Natural killer cell treated with Interleukin-12 subunit alpha and Interleukin-12 subunit beta and Interleukin-15 and Interleukin-18, amount 100 ng/mL, for 72 hours (primary cell): ENCODE results near the gene KIR3DL1. TPM values are rescaled to one million over a fixed set of nuclear protein-coding genes. Genes with fewer than 3 reads are reported as not detected.
"Not testable (repeated sequence)": the region's sequence is repeated elsewhere in the genome, so short reads cannot be mapped to it uniquely, and the experiment has no call there.

ENCODE experiments used
- ATAC-seq, 2 donors: fragments of 150-1000 bp; cut with Tn5 transposase in 1 of 2; sonication (Bioruptor Pico), chemical (Tn5 transposase) in 1 of 2; 2 replicates each; pipeline ENCODE4 v1.10.0; 2021
- DNase-seq: peaks from one replicate; pipeline ENCODE4 v3.0.0; 2022; ENCODE audit warnings: low spot score
- H3K27ac Mint-ChIP-seq, 2 donors: 1 replicate in 1 of 2; 2 replicates in 1 of 2; pipeline ENCODE4 v1.8.0; 2022; ENCODE audit warnings: mixed read lengths in 2 of 2, mild to moderate bottlenecking in 1 of 2, moderate library complexity in 1 of 2
- H3K27me3 Mint-ChIP-seq, 2 donors: 1 replicate in 1 of 2; 2 replicates in 1 of 2; pipeline ENCODE4 v1.8.0; 2022; ENCODE audit warnings: mixed read lengths in 2 of 2
- H3K36me3 Mint-ChIP-seq: one replicate; pipeline ENCODE4 v1.8.0; 2022; ENCODE audit warnings: mixed read lengths
- H3K4me1 Mint-ChIP-seq, 2 donors: 1 replicate in 1 of 2; 2 replicates in 1 of 2; pipeline ENCODE4 v1.8.0; 2022; ENCODE audit warnings: low read depth in 2 of 2, mixed read lengths in 2 of 2, mild to moderate bottlenecking in 1 of 2
- H3K4me3 Mint-ChIP-seq: one replicate; pipeline ENCODE4 v1.8.0; 2022; ENCODE audit warnings: mixed read lengths
- H3K9me3 Mint-ChIP-seq: 2 replicates; pipeline ENCODE4 v1.8.0; 2022; ENCODE audit warnings: mixed read lengths
- total RNA-seq, 2 donors: library from RNA; stranded (reverse); gene quantifications; one replicate each; pipeline ENCODE4 v1.2.3, GENCODE V29; 2022

KIR3DL1 gene
- total RNA-seq, 2 donors from 2014 or later = 27.4 to 31.2 TPM

DNA sequence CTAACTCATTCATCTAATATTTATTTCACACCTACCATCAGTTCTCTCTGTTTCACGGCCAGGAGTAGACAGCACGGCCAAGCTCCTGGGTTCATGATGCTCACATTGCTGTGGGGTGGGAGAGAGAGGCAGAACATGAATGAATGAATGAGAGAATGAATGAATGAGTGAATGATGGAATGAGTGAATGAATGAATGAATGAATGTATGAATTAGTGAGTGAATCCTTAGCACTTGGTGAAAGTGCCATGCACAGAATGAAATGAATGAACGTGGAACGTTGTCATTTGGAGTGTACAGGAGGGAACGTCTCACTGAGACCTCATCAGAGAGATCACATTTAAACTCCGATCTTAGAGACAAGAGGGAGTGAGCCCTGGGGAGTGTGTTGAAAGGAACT is 24.8 kb upstream of the KIR3DL1 start:
- no peaks in the 10 kb centered on the region for H3K27me3 Mint-ChIP-seq
- ATAC-seq = no peak
- H3K36me3 Mint-ChIP-seq = no peaks in the 10 kb centered on the region
- H3K9me3 Mint-ChIP-seq = no peaks in the 10 kb centered on the region
- peaks cover 15 to 19% of the 10 kb centered on the region in 2 donors for H3K4me1 Mint-ChIP-seq
- DNase-seq = no peak
- H3K27ac Mint-ChIP-seq = no peak overlapping the region
- H3K4me3 Mint-ChIP-seq = peak overlapping the region; percentile 47

DNA sequence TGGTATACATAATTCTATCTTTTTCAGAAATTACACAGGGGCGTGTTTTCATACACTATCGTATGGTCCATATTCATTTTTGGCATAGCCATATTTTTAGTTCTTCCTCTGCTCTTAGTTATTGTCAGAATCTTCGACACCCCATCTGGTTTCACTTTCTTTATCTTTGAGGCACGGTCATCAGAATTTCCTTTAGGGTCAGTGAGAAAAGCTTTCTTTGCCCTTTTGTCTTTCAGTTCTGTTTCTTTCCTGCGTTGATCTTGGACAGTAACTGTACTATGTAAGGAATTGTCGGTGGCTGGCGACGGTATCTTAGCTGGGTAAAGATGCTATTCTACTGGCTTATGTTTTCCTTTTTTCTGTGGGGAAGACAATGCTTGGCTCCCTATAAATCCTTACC is 23.5 kb upstream of the KIR3DL1 start:
- peak; percentile 73 to 84 for ATAC-seq
- no peaks in the 10 kb centered on the region for H3K9me3 Mint-ChIP-seq
- DNase-seq = no peak
- no peak overlapping the region for H3K27ac Mint-ChIP-seq
- H3K27me3 Mint-ChIP-seq = peaks cover 0 to 2% of the 10 kb centered on the region in 2 donors
- H3K36me3 Mint-ChIP-seq = no peaks in the 10 kb centered on the region
- H3K4me1 Mint-ChIP-seq = peaks cover 13 to 15% of the 10 kb centered on the region in 2 donors
- H3K4me3 Mint-ChIP-seq = no peak overlapping the region

DNA sequence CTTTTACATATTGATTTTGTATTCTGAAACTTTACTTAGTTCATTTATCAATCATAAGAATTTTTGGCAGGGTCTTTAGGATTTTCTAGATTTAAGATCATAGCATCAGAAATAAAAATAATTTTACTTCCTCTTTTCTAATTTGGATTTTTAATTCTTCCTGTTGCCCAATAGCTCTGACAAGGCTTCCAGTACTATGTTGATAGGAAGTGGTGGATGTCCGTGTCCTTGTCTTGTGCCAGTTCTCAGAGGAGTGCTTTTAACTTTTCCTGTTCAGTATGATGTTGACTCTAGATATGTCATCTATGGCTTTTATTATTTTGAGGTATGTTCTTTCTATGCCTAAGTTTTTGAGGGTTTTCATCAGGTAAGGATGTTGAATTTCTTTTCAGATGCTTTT is 20.5 kb upstream of the KIR3DL1 start:
- Mint-ChIP-seq H3K4me1 (peaks cover 5 to 6% of the 10 kb centered on the region in 2 donors), H3K36me3 (no peaks in the 10 kb centered on the region), H3K4me3 (no peak overlapping the region), H3K9me3 (no peaks in the 10 kb centered on the region), H3K27me3 (peaks cover 0 to 2% of the 10 kb centered on the region in 2 donors), H3K27ac (no peak overlapping the region)
- DNase-seq (no peak), ATAC-seq (no peak)

DNA sequence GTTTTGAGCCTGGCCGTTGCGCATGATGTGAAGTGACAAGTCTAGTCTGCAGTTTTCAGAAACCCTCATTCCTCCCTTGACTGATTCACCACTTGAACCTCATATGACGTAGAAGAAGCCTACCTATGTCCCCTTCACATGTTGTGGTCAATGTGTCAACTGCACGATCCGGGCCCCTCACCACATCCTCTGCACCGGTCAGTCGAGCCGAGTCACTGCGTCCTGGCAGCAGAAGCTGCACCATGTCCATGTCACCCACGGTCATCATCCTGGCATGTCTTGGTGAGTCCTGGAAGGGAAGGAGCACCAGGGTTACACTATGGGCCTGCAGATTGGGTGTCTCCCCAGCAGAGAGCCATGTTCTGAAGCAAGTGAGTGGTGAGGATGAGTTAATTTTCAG is 12.9 kb upstream of the KIR3DL1 start, which contains the start of gene KIR2DL4:
KIR2DL4 (plus strand) TSS at position 201 of the 400 bp plus-strand sequence; CDS start at position 243, 42 bp downstream.
- H3K4me3 Mint-ChIP-seq = peak within 1 kb of the TSS; percentile 87
- no peaks in the 10 kb centered on the region for H3K36me3 Mint-ChIP-seq
- peaks cover 43 to 46% of the 10 kb centered on the region in 2 donors for H3K4me1 Mint-ChIP-seq
- no peaks in the 10 kb centered on the region for H3K9me3 Mint-ChIP-seq
- DNase-seq = peak; percentile 86
- H3K27ac Mint-ChIP-seq = peak within 1 kb of the TSS; percentile 76 to 90
- ATAC-seq = peak; percentile 92 to 95
- no peaks in the 10 kb centered on the region for H3K27me3 Mint-ChIP-seq

DNA sequence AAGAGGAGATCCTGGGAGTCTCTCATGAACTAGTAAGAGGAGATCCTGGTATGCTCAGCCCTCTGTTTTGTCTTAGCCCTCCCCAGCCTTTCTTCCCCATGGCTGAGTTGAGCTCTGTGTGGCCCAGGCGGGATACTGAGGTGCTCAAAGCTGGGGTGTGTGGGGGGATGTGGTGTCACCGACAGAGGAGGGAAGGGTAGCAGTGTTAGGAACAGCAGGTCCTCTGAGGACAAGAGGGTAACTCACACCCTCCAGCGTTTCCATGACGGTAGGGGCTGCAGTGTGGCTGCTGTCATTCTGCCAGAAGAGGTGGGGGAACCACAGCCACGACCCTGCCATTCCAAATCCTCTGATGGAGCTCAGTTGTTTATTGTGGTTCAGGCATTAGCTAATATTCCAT is 12.2 kb upstream of the KIR3DL1 start:
- DNase-seq (no peak), ATAC-seq (peak; percentile 6 to 41)
- Mint-ChIP-seq H3K9me3 (no peaks in the 10 kb centered on the region), H3K4me1 (peaks cover 43 to 46% of the 10 kb centered on the region in 2 donors), H3K36me3 (no peaks in the 10 kb centered on the region), H3K27me3 (no peaks in the 10 kb centered on the region), H3K4me3 (peak overlapping the region; percentile 87), H3K27ac (peak overlapping the region; percentile 76 to 90)

DNA sequence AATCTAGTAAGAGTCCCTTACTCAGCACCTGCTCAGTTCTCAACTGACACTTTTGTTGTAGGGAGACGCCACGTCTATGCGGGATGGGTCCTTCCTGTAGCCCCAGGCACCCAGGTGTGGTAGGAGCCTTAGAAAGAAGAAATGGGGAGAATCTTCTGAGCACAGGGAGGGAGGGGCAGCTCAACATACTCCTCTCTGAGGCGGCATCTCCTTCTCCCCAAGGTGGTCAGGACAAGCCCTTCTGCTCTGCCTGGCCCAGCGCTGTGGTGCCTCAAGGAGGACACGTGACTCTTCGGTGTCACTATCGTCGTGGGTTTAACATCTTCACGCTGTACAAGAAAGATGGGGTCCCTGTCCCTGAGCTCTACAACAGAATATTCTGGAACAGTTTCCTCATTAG is 11.7 kb upstream of the KIR3DL1 start:
- peak overlapping the region; percentile 15 for H3K4me3 Mint-ChIP-seq
- no peaks in the 10 kb centered on the region for H3K9me3 Mint-ChIP-seq
- H3K27me3 Mint-ChIP-seq = no peaks in the 10 kb centered on the region
- H3K27ac Mint-ChIP-seq = peak overlapping the region; percentile 44 to 90
- peaks cover 43 to 46% of the 10 kb centered on the region in 2 donors for H3K4me1 Mint-ChIP-seq
- DNase-seq (no peak), ATAC-seq (no peak)
- no peaks in the 10 kb centered on the region for H3K36me3 Mint-ChIP-seq

DNA sequence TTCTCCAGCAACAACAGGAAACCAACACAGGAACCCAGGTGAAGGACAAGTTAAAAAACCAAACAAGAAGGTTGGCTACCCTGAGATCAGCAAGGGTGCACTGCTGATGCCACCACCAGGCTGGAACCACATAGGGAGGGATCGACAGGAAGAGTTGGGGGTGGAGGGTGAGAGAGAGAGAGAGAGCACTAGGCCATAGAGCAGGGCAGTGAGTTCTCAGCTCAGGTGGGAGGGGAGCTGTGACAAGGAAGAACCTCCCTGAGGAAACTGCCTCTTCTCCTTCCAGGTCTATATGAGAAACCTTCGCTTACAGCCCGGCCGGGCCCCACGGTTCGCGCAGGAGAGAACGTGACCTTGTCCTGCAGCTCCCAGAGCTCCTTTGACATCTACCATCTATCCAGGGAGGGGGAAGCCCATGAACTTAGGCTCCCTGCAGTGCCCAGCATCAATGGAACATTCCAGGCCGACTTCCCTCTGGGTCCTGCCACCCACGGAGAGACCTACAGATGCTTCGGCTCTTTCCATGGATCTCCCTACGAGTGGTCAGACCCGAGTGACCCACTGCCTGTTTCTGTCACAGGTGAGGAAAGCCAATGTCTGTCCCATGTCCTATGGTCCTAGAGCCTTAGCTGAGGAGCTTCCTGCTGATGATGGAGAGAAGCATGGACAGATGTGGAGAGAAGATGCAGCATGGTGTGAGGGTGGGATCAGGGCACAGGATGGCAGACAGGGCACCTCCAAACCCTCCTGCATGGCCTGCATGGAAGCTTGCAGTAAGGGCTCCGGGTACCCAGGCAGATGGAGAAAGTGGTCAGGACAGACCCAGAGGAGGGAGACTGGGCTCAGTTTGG is 10.4 kb upstream of the KIR3DL1 start:
- H3K36me3 Mint-ChIP-seq = no peaks in the 10 kb centered on the region
- H3K9me3 Mint-ChIP-seq = no peaks in the 10 kb centered on the region
- no peak overlapping the region for H3K4me3 Mint-ChIP-seq
- no peak for DNase-seq
- no peak for ATAC-seq
- no peaks in the 10 kb centered on the region for H3K27me3 Mint-ChIP-seq
- peaks cover 43 to 45% of the 10 kb centered on the region in 2 donors for H3K4me1 Mint-ChIP-seq
- peak overlapping the region in 1 of 2 donors; percentile 38 for H3K27ac Mint-ChIP-seq

DNA sequence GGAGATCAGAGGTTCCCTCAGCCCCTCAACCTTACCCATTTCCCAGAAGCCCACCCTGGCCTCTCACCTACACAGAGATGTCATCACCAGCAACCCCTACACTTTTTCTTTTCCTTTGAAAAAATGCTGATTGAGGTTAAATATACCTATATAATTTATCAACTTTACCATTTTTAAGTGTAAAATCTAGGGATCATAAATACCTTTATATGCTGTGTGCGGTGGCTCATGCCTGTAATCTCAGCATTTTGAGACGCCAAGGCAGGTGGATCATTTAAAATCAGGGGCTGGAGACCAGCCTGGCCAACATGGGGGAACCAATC is 9.8 kb upstream of the KIR3DL1 start:
- no peaks in the 10 kb centered on the region for H3K36me3 Mint-ChIP-seq
- no peaks in the 10 kb centered on the region for H3K9me3 Mint-ChIP-seq
- no peak for DNase-seq
- H3K27me3 Mint-ChIP-seq = no peaks in the 10 kb centered on the region
- H3K4me3 Mint-ChIP-seq = no peak overlapping the region
- no peak for ATAC-seq
- H3K4me1 Mint-ChIP-seq = peaks cover 38 to 39% of the 10 kb centered on the region in 2 donors
- H3K27ac Mint-ChIP-seq = no peak overlapping the region

DNA sequence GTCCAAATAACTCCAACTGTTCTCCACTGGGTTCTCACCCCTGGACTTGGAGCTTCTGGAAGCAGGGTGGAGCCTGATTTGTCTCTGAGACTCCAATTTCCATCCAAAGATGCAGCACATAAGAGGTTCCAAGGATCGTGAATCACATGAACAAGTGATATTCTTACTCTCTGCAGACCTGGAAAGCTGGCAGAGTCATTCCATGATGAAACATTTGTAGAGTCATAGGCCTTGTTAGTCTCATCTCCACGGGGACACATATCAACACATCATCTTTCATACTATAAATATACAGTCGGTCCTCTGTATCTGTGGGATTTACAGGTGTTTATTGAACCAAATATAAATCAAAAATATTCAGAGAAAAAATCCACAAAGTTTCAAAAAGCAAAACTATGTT is 1.7 kb upstream of the KIR3DL1 start:
- ATAC-seq, H3K36me3 Mint-ChIP-seq, H3K4me3 Mint-ChIP-seq, H3K9me3 Mint-ChIP-seq, H3K27me3 Mint-ChIP-seq, DNase-seq: not testable (repeated sequence)
- H3K4me1 Mint-ChIP-seq = peaks cover 34 to 43% of the 10 kb centered on the region in 2 donors
- peak overlapping the region in 1 of 2 donors; percentile 64 for H3K27ac Mint-ChIP-seq

DNA sequence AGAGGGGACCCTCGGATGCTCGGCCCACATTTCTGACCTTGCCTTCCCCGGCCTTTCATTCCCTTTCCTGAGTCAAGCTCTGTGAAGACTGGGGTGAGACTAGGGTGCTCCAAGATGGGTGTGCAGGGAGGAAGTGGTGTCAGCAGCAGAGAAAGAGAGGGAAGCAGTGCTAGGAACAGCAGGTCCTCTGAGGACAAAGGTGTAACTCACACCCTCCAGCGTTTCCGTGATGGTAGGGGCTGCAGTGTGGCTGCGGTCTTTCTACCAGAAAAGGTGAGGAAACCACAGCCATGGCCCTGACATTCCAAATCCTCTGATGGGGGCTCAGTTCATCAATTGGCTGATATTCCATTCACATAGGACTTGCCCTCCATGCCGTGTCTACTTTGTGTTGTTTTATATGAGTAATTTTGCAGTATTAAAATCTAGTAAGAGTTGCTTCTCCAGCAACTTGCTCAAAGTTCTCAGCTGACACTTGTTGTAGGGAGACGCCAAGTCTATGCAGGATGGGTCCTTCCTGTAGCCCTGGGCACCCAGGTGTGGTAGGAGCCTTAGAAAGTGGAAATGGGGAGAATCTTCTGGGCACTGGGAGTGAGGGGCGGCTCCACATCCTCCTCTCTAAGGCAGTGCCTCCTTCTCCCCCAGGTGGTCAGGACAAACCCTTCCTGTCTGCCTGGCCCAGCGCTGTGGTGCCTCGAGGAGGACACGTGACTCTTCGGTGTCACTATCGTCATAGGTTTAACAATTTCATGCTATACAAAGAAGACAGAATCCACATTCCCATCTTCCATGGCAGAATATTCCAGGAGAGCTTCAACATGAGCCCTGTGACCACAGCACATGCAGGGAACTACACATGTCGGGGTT is 1.6 kb downstream of the KIR3DL1 start:
- Mint-ChIP-seq H3K4me1 (peaks cover 45 to 46% of the 10 kb centered on the region in 2 donors), H3K27ac (peak overlapping the region; percentile 92 to 95), H3K27me3 (peaks cover 3 to 7% of the 10 kb centered on the region in 2 donors), H3K9me3 (no peaks in the 10 kb centered on the region), H3K4me3 (peak overlapping the region; percentile 87), H3K36me3 (no peaks in the 10 kb centered on the region)
- ATAC-seq (peak; percentile 56 to 75), DNase-seq (no peak)

DNA sequence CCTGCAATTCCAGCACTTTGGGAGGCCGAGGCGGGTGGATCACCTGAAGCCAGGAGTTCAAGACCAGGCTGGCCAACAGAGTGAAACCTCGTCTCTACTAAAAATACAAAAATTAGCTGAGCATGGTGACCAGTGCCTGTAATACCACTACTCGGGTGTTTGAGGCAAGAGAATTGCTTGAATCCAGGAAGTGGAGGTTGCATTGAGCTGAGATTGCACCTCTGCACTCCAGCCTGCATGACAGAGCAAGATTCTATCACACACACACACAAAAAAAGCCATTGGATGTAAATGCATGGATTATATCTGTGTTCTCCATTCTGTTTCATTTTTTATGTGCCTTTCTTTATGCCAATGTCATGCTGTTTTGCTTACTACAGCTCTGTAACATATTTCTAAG is 8.1 kb downstream of the KIR3DL1 start:
- H3K4me1 Mint-ChIP-seq = peaks cover 9 to 18% of the 10 kb centered on the region in 2 donors
- H3K27me3 Mint-ChIP-seq = peaks cover 5 to 12% of the 10 kb centered on the region in 2 donors
- H3K36me3 Mint-ChIP-seq, DNase-seq, H3K27ac Mint-ChIP-seq, H3K4me3 Mint-ChIP-seq, ATAC-seq, H3K9me3 Mint-ChIP-seq: not testable (repeated sequence)

DNA sequence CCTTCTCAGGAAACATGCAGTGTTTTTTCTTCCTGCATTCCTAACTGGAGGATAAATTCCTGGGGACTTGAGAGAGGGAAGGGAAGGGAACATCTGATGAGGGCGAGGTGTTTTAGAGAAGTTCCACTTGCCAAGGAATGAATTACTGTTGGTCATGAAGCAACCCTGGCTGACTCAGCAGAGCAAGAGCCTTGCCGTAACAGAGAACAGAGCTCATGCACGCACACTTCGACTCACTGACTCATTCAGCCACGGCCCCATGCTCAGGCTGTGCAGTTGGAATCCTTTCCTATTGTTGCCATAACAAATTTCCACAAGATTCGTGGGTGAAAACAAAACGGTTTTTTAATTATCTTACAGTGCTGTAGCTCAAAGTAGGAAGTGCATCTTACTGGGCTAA is 9.1 kb downstream of the KIR3DL1 start:
- not testable (repeated sequence) for H3K36me3 Mint-ChIP-seq, H3K9me3 Mint-ChIP-seq, H3K27ac Mint-ChIP-seq, DNase-seq, ATAC-seq, H3K4me3 Mint-ChIP-seq
- peaks cover 5 to 12% of the 10 kb centered on the region in 2 donors for H3K27me3 Mint-ChIP-seq
- H3K4me1 Mint-ChIP-seq = peaks cover 7 to 15% of the 10 kb centered on the region in 2 donors

DNA sequence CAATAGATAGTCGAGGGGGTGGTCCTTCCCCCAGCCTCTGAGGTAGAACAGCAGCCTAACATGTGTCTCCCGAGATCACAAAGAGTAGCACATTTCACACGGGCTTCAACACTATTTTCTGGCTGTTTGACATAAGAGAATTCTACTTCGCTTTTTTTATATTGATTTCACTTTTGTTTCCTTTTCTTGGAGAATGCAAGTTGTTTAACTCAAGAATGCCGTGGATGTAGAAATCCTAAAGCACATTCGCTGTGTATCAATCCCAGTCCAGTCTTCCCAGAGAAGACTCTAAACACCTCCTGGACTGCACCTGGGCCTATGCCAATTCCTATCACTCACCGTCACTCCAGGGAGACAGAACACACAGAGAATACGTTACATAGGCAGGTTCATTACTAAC is 11.8 kb downstream of the KIR3DL1 start:
- not testable (repeated sequence) for H3K36me3 Mint-ChIP-seq, H3K4me3 Mint-ChIP-seq, DNase-seq, H3K9me3 Mint-ChIP-seq, ATAC-seq, H3K27me3 Mint-ChIP-seq
- peaks cover 16 to 17% of the 10 kb centered on the region in 2 donors for H3K4me1 Mint-ChIP-seq
- H3K27ac Mint-ChIP-seq = peak overlapping the region in 1 of 2 donors; percentile 31

DNA sequence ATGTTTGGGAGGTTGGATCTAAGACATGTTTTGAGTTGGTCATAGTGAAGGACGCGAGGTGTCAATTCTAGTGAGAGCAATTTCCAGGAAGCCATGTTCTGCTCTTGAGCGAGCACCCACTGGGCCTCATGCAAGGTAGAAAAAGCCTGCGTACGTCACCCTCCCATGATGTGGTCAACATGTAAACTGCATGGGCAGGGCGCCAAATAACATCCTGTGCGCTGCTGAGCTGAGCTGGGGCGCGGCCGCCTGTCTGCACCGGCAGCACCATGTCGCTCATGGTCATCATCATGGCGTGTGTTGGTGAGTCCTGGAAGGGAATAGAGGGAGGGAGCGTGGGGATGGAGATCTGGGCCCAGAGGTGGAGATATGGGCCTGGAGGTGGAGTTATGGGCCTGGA is 16.2 kb downstream of the KIR3DL1 start, which contains the start of gene KIR2DS4:
KIR2DS4 (plus strand) TSS at position 181 of the 400 bp plus-strand sequence.
- not testable (repeated sequence) for H3K36me3 Mint-ChIP-seq, H3K27me3 Mint-ChIP-seq, DNase-seq, H3K9me3 Mint-ChIP-seq, ATAC-seq
- Mint-ChIP-seq H3K27ac (peak within 1 kb of the TSS; percentile 80 to 98), H3K4me1 (peaks cover 42 to 48% of the 10 kb centered on the region in 2 donors), H3K4me3 (peak within 1 kb of the TSS; percentile 94)
